GM23338 (cell line): ENCODE measurements around the gene MAMDC2. TPM values are rescaled to one million over a fixed set of nuclear protein-coding genes. Genes with fewer than 3 reads are reported as not detected.

Experiments used
- ATAC-seq: fragments of 200-7000 bp; cut with Tn5 transposase; 3 replicates; pipeline ENCODE4 v1.9.1; 2020
- DNase-seq: peaks from one replicate; pipeline ENCODE4 v3.0.0-alpha.2; 2015; ENCODE audit warnings: low spot score
- H2AFZ ChIP-seq: fragments of 200-600 bp; sonication (generic); 2 replicates; pipeline ENCODE4 v1.8.0; 2016; ENCODE audit warnings: antibody characterized with exemption, mild to moderate bottlenecking, moderate library complexity
- H3F3A ChIP-seq: fragments of 200-600 bp; sonication (generic); replicated peaks from 2 replicates; pipeline ENCODE4 v1.8.0; 2017; ENCODE audit warnings: antibody characterized with exemption, mixed run types, low read depth
- H3K27ac ChIP-seq: fragments of 200-600 bp; sonication (generic); 2 replicates; pipeline ENCODE4 v1.6.1; 2016; ENCODE audit warnings: low read depth
- H3K27me3 ChIP-seq: fragments of 200-600 bp; sonication (generic); 2 replicates; pipeline ENCODE4 v1.8.0; 2016; ENCODE audit warnings: mild to moderate bottlenecking, mixed run types, moderate library complexity; ENCODE audit not compliant: insufficient read depth
- H3K36me3 ChIP-seq: fragments of 200-600 bp; sonication (generic); 2 replicates; pipeline ENCODE4 v1.8.0; 2016; ENCODE audit warnings: mild to moderate bottlenecking; ENCODE audit not compliant: insufficient read depth
- H3K4me1 ChIP-seq: fragments of 200-600 bp; sonication (generic); 2 replicates; pipeline ENCODE4 v1.8.0; 2016; ENCODE audit warnings: mild to moderate bottlenecking, moderate library complexity; ENCODE audit not compliant: insufficient read depth
- H3K4me2 ChIP-seq: fragments of 200-600 bp; sonication (generic); 2 replicates; pipeline ENCODE4 v1.7.1; 2017; ENCODE audit warnings: mixed run types
- H3K4me3 ChIP-seq: fragments of 200-600 bp; sonication (generic); 2 replicates; pipeline ENCODE4 v1.6.1; 2016; ENCODE audit warnings: mixed run types
- H3K79me2 ChIP-seq: fragments of 200-600 bp; sonication (generic); replicated peaks from 2 replicates; pipeline ENCODE4 v1.8.0; 2017; ENCODE audit warnings: mild to moderate bottlenecking; ENCODE audit not compliant: insufficient read depth
- H3K9me2 ChIP-seq: fragments of 200-600 bp; sonication (generic); 2 replicates; pipeline ENCODE4 v1.8.0; 2017; ENCODE audit not compliant: insufficient read depth
- H4K20me1 ChIP-seq: fragments of 200-600 bp; sonication (generic); replicated peaks from 2 replicates; pipeline ENCODE4 v1.8.0; 2017; ENCODE audit warnings: mild to moderate bottlenecking; ENCODE audit not compliant: insufficient read depth
- H3K27ac Mint-ChIP-seq: 2 replicates; pipeline ENCODE4 v1.8.0; 2020; ENCODE audit warnings: inconsistent platforms, mild to moderate bottlenecking, moderate library complexity, mixed read lengths
- H3K27me3 Mint-ChIP-seq: 3 replicates; pipeline ENCODE4 v1.8.0; 2022; ENCODE audit warnings: low read depth, mild to moderate bottlenecking, moderate library complexity, mixed read lengths, inconsistent platforms; ENCODE audit not compliant: insufficient read depth, poor library complexity
- H3K36me3 Mint-ChIP-seq: 3 replicates; pipeline ENCODE4 v1.8.0; 2021; ENCODE audit warnings: low read depth, mild to moderate bottlenecking, inconsistent platforms, moderate library complexity, mixed read lengths
- H3K4me1 Mint-ChIP-seq: 3 replicates; pipeline ENCODE4 v1.8.0; 2020; ENCODE audit warnings: mild to moderate bottlenecking, inconsistent platforms, mixed read lengths
- H3K4me3 Mint-ChIP-seq: 3 replicates; pipeline ENCODE4 v1.8.0; 2021; ENCODE audit warnings: moderate library complexity, mild to moderate bottlenecking, inconsistent platforms, mixed read lengths
- H3K9me3 Mint-ChIP-seq: 3 replicates; pipeline ENCODE4 v1.8.0; 2020; ENCODE audit warnings: moderate library complexity, mild to moderate bottlenecking, inconsistent platforms, mixed read lengths
- CREB1 ChIP-seq: fragments of 250-450 bp; sonication (Bioruptor Pico); IDR thresholded peaks from 2 replicates; pipeline ENCODE4 v1.5.0; 2020; ENCODE audit warnings: low read depth, mild to moderate bottlenecking, moderate library complexity
- CTCF ChIP-seq, 2 experiments: fragments of 200-600 bp in 1 of 2; sonication (generic) in 1 of 2; conservative IDR thresholded peaks; 2 replicates each; pipeline versions ENCODE4 v1.5.1 to v1.6.1; 2016 to 2017; ENCODE audit warnings: antibody characterized with exemption in 2 of 2, low read depth in 2 of 2, mild to moderate bottlenecking in 2 of 2, moderate library complexity in 1 of 2
- ETS1 ChIP-seq: IDR thresholded peaks from 2 replicates; pipeline ENCODE4 v1.6.1; 2016; ENCODE audit warnings: antibody characterized with exemption
- EZH2 ChIP-seq: fragments of 200-600 bp; sonication (generic); IDR thresholded peaks from one replicate; pipeline ENCODE4 v1.8.0; 2017; ENCODE audit warnings: antibody characterized with exemption, mild to moderate bottlenecking, low read depth; ENCODE audit not compliant: unreplicated experiment
- EZH2phosphoT487 ChIP-seq: fragments of 200-600 bp; sonication (generic); IDR thresholded peaks from one replicate; pipeline ENCODE4 v1.8.1; 2018; ENCODE audit warnings: antibody characterized with exemption; ENCODE audit not compliant: unreplicated experiment
- JUNB ChIP-seq: IDR thresholded peaks from one replicate; pipeline ENCODE4 v1.6.1; 2016; ENCODE audit warnings: antibody characterized with exemption; ENCODE audit not compliant: unreplicated experiment
- NANOG ChIP-seq: IDR thresholded peaks from 2 replicates; pipeline ENCODE4 v1.6.1; 2016; ENCODE audit warnings: antibody characterized with exemption, borderline replicate concordance
- POLR2AphosphoS5 ChIP-seq: IDR thresholded peaks from 2 replicates; pipeline ENCODE4 v1.6.1; 2016; ENCODE audit warnings: antibody characterized with exemption, low read depth
- REST ChIP-seq: IDR thresholded peaks from one replicate; pipeline ENCODE4 v1.6.1; 2018; ENCODE audit warnings: antibody characterized with exemption; ENCODE audit not compliant: unreplicated experiment
- STAT1 ChIP-seq: IDR thresholded peaks from one replicate; pipeline ENCODE4 v1.6.1; 2016; ENCODE audit warnings: antibody characterized with exemption; ENCODE audit not compliant: unreplicated experiment
- ZNF114 ChIP-seq: fragments of 250-450 bp; sonication (Bioruptor Pico); IDR thresholded peaks from 2 replicates; pipeline ENCODE4 v1.5.0; 2020; ENCODE audit warnings: mild to moderate bottlenecking, moderate library complexity
- ZNF331 ChIP-seq: fragments of 250-450 bp; sonication (Bioruptor Pico); IDR thresholded peaks from 2 replicates; pipeline ENCODE4 v1.5.0; 2020; ENCODE audit warnings: low read depth, mild to moderate bottlenecking, moderate library complexity
- ZNF462 ChIP-seq: fragments of 250-450 bp; sonication (Bioruptor Pico); IDR thresholded peaks from 2 replicates; pipeline ENCODE4 v1.5.0; 2020; ENCODE audit warnings: mild to moderate bottlenecking, moderate library complexity
- polyA plus RNA-seq: library from polyadenylated mRNA; unstranded; fragments of >200 nt; fragmentation: Nextera tagmentation; extraction: Ambion mirVana; gene quantifications from 2 replicates; pipeline ENCODE4 v1.2.1, GENCODE V29; 2016
- total RNA-seq: library from RNA; depleted of rRNA; stranded (reverse); fragments of >200 nt; shearing (Covaris generic); gene quantifications from 2 replicates; pipeline ENCODE4 v1.2.3, GENCODE V29; 2014

The MAMDC2 gene
- total and polyA plus RNA-seq, 2 experiments from 2014 or later: 7.7 to 19.6 TPM

- Histone ChIP-seq H3K27me3 (no peaks in the 10 kb centered on the region), H3K4me2 (no peak overlapping the region), H2AFZ (no peak overlapping the region), H4K20me1 (no peaks in the 10 kb centered on the region), H3K9me2 (no peaks in the 10 kb centered on the region), H3K27ac (no peak overlapping the region), H3K36me3 (no peaks in the 10 kb centered on the region), H3F3A (no peaks in the 10 kb centered on the region), H3K4me1 (peaks cover 14% of the 10 kb centered on the region), H3K4me3 (no peak overlapping the region), H3K79me2 (no peaks in the 10 kb centered on the region)
- Mint-ChIP-seq H3K9me3 (no peaks in the 10 kb centered on the region), H3K36me3 (no peaks in the 10 kb centered on the region), H3K4me3 (no peak overlapping the region), H3K27ac (no peak overlapping the region), H3K27me3 (no peaks in the 10 kb centered on the region), H3K4me1 (peaks cover 5% of the 10 kb centered on the region; the same call in 2 of the 3 replicates)
- no peak for ATAC-seq
- no peak for DNase-seq
- no peak for TF ChIP-seq REST
- no peak for TF ChIP-seq JUNB
- TF ChIP-seq CTCF (conservative IDR thresholded peaks at IDR 0.05; ENCODE audit: low read depth in 2 of 2): no peak
- TF ChIP-seq NANOG: no peak
- TF ChIP-seq ZNF114 (CRISPR knock-in tag): no peak
- no peak for TF ChIP-seq CREB1 (CRISPR knock-in tag)
- TF ChIP-seq ZNF462 (CRISPR knock-in tag): no peak
- TF ChIP-seq ETS1: no peak
- TF ChIP-seq ZNF331 (CRISPR knock-in tag): no peak
- TF ChIP-seq POLR2AphosphoS5: no peak
- TF ChIP-seq EZH2phosphoT487: no peak
- TF ChIP-seq EZH2: no peak
- TF ChIP-seq STAT1: no peak
Measured at GRCh38 chr9:70073756-70074155, 30.1 kb downstream of the MAMDC2 start.
